GM20000 (cell line): ENCODE measurements around the gene TMEM245.
"Not testable (repeated sequence)": the region's sequence is repeated elsewhere in the genome, so short reads cannot be mapped to it uniquely, and the experiment has no call there.

Experiments used
- DNase-seq: peaks from one replicate; pipeline ENCODE4 v3.0.0; 2012; ENCODE audit warnings: low spot score
- TF ChIP-seq, protein P1 (sequence below): IDR thresholded peaks from 2 replicates; pipeline ENCODE4 v1.5.1; 2012; ENCODE audit warnings: mild to moderate bottlenecking, control low read depth; ENCODE audit errors: extremely low read depth, missing control alignments

TMEM245 gene

GRCh38 chr9:109062543-109062942 lies 57.2 kb downstream of the TMEM245 start:
- TF ChIP-seq, protein P1, sequence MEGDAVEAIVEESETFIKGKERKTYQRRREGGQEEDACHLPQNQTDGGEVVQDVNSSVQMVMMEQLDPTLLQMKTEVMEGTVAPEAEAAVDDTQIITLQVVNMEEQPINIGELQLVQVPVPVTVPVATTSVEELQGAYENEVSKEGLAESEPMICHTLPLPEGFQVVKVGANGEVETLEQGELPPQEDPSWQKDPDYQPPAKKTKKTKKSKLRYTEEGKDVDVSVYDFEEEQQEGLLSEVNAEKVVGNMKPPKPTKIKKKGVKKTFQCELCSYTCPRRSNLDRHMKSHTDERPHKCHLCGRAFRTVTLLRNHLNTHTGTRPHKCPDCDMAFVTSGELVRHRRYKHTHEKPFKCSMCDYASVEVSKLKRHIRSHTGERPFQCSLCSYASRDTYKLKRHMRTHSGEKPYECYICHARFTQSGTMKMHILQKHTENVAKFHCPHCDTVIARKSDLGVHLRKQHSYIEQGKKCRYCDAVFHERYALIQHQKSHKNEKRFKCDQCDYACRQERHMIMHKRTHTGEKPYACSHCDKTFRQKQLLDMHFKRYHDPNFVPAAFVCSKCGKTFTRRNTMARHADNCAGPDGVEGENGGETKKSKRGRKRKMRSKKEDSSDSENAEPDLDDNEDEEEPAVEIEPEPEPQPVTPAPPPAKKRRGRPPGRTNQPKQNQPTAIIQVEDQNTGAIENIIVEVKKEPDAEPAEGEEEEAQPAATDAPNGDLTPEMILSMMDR: no peak
- no peak for DNase-seq

DNA sequence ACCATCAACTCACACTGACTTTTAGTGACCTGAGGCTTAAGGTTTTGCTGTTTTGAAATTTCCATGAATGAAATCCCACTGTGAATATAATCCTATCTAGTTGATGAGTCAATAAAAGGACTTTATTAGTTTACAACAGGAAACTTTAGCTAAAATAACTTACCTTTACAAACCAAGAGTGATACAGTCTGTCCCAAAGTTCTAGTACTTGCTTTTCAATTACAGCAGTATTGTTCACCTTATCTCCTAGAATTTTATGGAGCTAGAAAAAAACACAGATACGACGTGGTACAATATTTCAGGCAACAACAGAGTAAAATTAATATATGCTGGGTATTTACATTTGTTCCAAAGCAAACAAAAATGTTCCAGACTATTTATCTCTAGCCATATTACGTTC lies 59.6 kb downstream of the TMEM245 start:
- TF ChIP-seq, protein P1: no peak
- DNase-seq: no peak

- DNase-seq: not testable (repeated sequence)
These were observed 66.6 kb downstream of the TMEM245 start for GRCh38 chr9:109053121-109053520.

DNA sequence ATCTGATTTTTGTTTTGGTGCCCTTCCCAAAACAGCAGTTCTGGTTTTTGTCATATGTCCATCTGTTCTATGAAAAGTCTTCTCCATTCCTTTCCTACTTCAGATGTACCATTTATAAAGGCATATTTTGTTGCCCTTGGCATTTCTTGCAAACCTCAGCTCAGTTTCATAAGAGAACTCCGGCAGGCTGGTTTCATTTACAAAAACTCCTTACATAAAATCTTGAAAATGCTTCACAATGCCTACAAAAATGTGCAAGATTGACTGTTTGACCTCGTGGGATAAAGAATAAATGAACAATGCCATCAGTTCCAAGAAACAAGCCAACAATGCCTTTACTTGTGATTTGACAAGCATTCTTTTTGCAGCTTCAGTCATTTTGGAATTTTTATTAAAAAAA lies 67.3 kb downstream of the TMEM245 start:
- DNase-seq: no peak
- TF ChIP-seq, protein P1: no peak

DNA sequence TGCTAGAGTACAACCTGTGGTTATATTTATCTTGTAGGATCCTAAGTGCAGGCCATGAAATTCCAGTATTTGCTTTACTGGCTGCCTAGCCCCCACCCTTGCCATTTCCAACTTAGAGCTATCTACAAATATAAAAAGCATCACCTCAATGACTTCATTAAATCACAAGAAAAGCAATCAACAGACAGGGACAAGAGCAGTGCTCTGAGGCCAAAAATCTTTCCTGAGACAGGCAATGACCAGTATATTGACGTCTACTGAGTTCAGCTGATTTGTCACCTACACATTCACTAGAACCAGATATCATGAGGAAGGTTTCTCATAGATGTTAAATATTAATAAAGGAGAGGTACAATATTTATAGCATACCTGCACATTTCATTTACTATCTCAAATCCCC lies 68.0 kb downstream of the TMEM245 start:
- TF ChIP-seq, protein P1: no peak
- DNase-seq: no peak

DNA sequence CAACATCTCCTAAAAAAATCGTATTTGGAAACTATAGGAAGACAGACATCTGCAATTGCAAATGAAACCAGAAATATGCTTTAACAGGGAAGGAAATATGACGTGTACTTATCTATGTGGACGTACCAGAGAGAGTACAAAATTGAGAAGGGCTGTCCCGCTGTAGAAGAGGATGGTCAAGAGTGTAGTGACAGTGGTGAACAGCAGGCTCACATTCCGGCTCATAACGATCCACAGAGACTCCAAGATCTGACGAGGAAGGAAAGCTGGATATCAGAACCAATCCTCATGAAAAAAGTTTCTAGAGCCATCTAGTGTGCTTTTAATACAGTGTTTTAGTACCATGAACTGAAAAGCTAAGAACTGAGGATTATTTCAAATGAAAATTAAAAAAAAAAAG lies 69.3 kb downstream of the TMEM245 start:
- no peak for DNase-seq
- TF ChIP-seq, protein P1: no peak

DNA sequence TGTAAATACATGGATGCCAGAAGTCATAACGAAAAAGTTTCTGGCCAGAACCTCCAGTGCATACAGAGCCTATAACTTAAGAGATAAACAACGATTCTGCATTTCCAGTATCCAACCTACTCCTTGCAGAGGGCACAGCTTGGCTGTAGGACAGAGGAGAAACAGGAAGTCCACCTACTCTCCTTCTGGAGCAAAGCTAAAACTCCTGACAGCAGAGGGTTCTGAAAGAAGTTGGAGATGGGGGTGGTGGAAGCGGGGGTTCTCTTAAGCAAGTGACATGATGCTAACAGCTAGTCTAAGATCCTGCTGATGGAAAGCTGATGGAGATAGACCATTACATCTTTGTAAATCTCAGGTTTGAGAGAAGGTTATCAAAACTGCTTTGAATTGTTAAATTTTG lies 70.9 kb downstream of the TMEM245 start:
- TF ChIP-seq, protein P1: no peak
- no peak for DNase-seq

DNA sequence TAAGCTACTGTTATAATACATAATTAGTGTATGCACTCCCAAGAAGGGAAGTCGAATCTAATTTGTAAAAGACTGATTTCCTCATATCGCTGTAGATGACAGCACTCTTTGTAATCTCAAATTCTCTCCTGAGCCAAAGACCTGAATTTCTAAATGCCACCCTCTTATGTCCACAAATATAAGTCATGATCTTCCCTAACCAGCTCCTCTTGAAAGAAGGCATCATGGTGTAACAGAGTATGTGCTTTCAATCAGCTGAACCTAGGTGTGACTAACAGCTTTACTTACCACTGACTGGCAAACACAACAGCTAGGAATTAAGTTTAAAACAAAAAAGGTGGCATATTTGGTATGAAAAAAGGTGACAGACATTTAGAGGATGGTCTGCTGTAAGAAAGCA lies 72.5 kb downstream of the TMEM245 start:
- no peak for DNase-seq
- TF ChIP-seq, protein P1: no peak
